ENCODE measurements around the gene SLC25A11. TPM values are rescaled to one million over a fixed set of nuclear protein-coding genes. Genes with fewer than 3 reads are reported as not detected.

The SLC25A11 gene
- total RNA-seq, 1 experiment from 2014 or later = 65.9 TPM

DNA sequence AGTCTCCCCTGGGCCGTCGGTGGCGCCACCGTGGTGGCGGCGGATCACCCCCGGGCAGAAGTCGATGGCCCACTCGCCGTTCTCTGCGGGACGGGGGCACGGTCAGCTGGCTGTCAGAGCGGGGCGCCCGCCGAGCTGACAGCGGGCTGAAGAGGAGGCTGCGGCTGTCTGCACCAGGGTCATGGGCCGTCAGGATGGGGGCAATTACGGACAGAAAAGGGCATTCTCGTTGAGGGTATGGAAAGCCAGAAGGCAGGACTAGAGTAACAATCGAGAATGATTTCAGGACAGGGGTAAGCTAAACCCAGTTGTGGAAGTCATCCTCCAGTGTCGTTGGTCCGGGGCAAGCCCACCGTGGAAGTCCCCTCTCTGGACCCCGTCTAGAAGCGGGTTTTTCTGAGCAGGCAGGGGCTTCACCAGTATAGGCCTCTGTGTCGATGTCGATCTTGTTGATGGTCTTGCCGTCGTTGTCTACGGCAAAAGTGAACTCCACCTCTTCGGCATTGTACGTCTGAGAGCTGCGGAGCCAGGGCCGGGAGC is 38.7 kb downstream of the SLC25A11 start:
- no peaks in the 10 kb centered on the region for H3K27me3 ChIP-seq (ENCODE audit: control insufficient read depth, insufficient read depth, low read length)
- no peak overlapping the region for H3K27ac ChIP-seq (ENCODE audit: low read length)
- no peaks in the 10 kb centered on the region for H3K36me3 ChIP-seq (ENCODE audit: control insufficient read depth, insufficient read depth, low read length)
- POLR2A ChIA-PET = no interaction called here
- H3K4me1 ChIP-seq (ENCODE audit: control insufficient read depth, insufficient read depth, low read length) = no peaks in the 10 kb centered on the region; the same call in 1 of the 2 replicates
- intact Hi-C loops (cut with micrococcal nuclease; ENCODE audit: unreplicated experiment) = no loop called here
- CTCF ChIA-PET = no interaction called here
- no peak for ATAC-seq
- no TSS peak for BruUV-seq (replicated peaks)
- H3K4me3 ChIP-seq (ENCODE audit: low read depth in 2 of 2, low read length in 2 of 2) = no peak overlapping the region
- in situ Hi-C loops (cut with HindIII; ENCODE audit: low pct_unique_long_range_greater_than_20kb, low sequenced_read_pairs) = no loop called here
- no peaks in the 10 kb centered on the region for H3K9me3 ChIP-seq (ENCODE audit: control insufficient read depth, insufficient read depth, low read depth, low read length)
- TF ChIP-seq, protein P1, sequence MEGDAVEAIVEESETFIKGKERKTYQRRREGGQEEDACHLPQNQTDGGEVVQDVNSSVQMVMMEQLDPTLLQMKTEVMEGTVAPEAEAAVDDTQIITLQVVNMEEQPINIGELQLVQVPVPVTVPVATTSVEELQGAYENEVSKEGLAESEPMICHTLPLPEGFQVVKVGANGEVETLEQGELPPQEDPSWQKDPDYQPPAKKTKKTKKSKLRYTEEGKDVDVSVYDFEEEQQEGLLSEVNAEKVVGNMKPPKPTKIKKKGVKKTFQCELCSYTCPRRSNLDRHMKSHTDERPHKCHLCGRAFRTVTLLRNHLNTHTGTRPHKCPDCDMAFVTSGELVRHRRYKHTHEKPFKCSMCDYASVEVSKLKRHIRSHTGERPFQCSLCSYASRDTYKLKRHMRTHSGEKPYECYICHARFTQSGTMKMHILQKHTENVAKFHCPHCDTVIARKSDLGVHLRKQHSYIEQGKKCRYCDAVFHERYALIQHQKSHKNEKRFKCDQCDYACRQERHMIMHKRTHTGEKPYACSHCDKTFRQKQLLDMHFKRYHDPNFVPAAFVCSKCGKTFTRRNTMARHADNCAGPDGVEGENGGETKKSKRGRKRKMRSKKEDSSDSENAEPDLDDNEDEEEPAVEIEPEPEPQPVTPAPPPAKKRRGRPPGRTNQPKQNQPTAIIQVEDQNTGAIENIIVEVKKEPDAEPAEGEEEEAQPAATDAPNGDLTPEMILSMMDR (IDR thresholded peaks at IDR 0.05) = no peak
- TF ChIP-seq, protein P2, sequence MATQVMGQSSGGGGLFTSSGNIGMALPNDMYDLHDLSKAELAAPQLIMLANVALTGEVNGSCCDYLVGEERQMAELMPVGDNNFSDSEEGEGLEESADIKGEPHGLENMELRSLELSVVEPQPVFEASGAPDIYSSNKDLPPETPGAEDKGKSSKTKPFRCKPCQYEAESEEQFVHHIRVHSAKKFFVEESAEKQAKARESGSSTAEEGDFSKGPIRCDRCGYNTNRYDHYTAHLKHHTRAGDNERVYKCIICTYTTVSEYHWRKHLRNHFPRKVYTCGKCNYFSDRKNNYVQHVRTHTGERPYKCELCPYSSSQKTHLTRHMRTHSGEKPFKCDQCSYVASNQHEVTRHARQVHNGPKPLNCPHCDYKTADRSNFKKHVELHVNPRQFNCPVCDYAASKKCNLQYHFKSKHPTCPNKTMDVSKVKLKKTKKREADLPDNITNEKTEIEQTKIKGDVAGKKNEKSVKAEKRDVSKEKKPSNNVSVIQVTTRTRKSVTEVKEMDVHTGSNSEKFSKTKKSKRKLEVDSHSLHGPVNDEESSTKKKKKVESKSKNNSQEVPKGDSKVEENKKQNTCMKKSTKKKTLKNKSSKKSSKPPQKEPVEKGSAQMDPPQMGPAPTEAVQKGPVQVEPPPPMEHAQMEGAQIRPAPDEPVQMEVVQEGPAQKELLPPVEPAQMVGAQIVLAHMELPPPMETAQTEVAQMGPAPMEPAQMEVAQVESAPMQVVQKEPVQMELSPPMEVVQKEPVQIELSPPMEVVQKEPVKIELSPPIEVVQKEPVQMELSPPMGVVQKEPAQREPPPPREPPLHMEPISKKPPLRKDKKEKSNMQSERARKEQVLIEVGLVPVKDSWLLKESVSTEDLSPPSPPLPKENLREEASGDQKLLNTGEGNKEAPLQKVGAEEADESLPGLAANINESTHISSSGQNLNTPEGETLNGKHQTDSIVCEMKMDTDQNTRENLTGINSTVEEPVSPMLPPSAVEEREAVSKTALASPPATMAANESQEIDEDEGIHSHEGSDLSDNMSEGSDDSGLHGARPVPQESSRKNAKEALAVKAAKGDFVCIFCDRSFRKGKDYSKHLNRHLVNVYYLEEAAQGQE (IDR thresholded peaks at IDR 0.05; ENCODE audit: insufficient read depth in 1 of 2, low read depth in 2 of 2, low read length in 1 of 2) = no peak
- TF ChIP-seq SIN3A (IDR thresholded peaks at IDR 0.05; ENCODE audit: borderline replicate concordance, insufficient read depth, low read depth, low read length) = no peak
- TF ChIP-seq TCF7L2 (IDR thresholded peaks at IDR 0.05; ENCODE audit: low read depth, low read length) = no peak
- no peak for DNase-seq (ENCODE audit: low read depth, low spot score)

DNA sequence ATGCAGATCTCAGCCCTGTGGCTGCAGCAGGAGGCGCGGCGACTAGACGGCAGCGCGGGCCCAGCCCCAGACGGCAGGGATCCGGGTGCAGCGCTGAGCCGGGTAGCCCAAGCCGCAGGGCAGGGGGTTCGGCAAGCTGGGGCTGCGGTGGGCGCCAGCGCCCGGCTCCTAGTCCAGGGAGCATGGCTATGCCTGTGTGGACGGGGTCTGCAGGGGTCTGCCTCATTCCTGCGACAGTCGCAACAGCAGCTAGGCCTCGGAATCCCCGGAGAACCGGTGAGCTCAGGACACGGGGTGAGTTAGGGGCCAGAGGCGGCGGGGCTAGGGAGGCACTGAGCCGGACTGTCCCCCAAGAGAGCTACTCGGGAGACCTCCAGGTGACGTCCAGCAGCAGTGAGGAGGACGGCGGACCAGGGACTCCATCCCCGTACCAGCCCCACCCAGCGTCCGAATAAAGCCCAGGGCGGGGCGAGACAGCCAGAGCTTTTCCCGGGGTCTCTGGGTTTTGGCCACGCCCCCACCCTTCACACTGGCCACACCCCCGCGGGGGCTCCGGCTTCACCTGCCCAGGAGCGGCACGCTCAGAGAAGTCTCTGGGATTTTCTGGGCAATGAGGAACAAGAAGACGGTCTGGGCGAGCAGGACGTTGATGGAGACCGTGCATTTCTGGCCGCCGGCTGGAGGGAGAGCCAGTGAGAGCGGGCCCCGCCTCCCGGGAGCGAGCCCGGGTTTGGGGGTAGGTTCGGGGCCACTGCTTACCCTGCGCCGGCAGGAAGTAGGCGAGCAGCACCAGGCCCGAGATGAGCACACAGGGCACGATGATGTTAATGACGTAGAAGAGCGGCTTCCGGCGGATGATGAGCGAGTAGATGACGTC is 39.4 kb downstream of the SLC25A11 start:
- no peak for DNase-seq (ENCODE audit: low read depth, low spot score)
- Histone ChIP-seq H3K4me3 (ENCODE audit: low read depth in 2 of 2, low read length in 2 of 2) (peak overlapping the region; percentile 44 to 61), H3K9me3 (ENCODE audit: control insufficient read depth, insufficient read depth, low read depth, low read length) (no peaks in the 10 kb centered on the region), H3K27me3 (ENCODE audit: control insufficient read depth, insufficient read depth, low read length) (no peaks in the 10 kb centered on the region), H3K36me3 (ENCODE audit: control insufficient read depth, insufficient read depth, low read length) (no peaks in the 10 kb centered on the region), H3K27ac (ENCODE audit: low read length) (no peak overlapping the region), H3K4me1 (ENCODE audit: control insufficient read depth, insufficient read depth, low read length) (no peaks in the 10 kb centered on the region; the same call in 1 of the 2 replicates)
- ChIA-PET POLR2A (no interaction called here), CTCF (interaction anchor here (0.5 kb wide), 1 partner anchor 155 kb away, joined by 7 read pairs; no protein-coding TSS in a partner anchor)
- TF ChIP-seq, protein P2 (IDR thresholded peaks at IDR 0.05; ENCODE audit: insufficient read depth in 1 of 2, low read depth in 2 of 2, low read length in 1 of 2) = no peak
- TF ChIP-seq SIN3A (IDR thresholded peaks at IDR 0.05; ENCODE audit: borderline replicate concordance, insufficient read depth, low read depth, low read length) = no peak
- TF ChIP-seq POLR2AphosphoS5 (IDR thresholded peaks at IDR 0.05; ENCODE audit: low read depth, low read length) = no peak
- TF ChIP-seq, protein P1 (IDR thresholded peaks at IDR 0.05) = no peak
- no peak for TF ChIP-seq TCF7L2 (IDR thresholded peaks at IDR 0.05; ENCODE audit: low read depth, low read length)
- intact Hi-C loops (cut with micrococcal nuclease; ENCODE audit: unreplicated experiment) (no loop called here), in situ Hi-C loops (cut with HindIII; ENCODE audit: low pct_unique_long_range_greater_than_20kb, low sequenced_read_pairs) (no loop called here)
- BruUV-seq (replicated peaks) = no TSS peak
- no peak for ATAC-seq
